Peyer's patch (tissue), 4 donors: ENCODE data around the gene PWWP2B.

ENCODE experiments used
- CTCF ChIP-seq, 6 experiments: fragments of 450-650 bp in 4 of 6; fragments of 200-600 bp in 2 of 6; sonication (generic) in 1 of 6; IDR thresholded peaks; one replicate each; pipeline ENCODE4 v1.5.1; 2017 to 2019; ENCODE audit warnings: antibody characterized with exemption in 6 of 6, mild to moderate bottlenecking in 3 of 6, moderate library complexity in 1 of 6
- POLR2A ChIP-seq, 2 donors: fragments of 450-650 bp; IDR thresholded peaks; one replicate each; pipeline ENCODE4 v1.5.1; 2017; ENCODE audit warnings: antibody characterized with exemption in 2 of 2, mild to moderate bottlenecking in 2 of 2, moderate library complexity in 2 of 2

GRCh38 chr10:132357286-132358058 lies 39.5 kb upstream of the PWWP2B start:
- TF ChIP-seq CTCF (IDR thresholded peaks at IDR 0.05), result no peak
- no peak for TF ChIP-seq POLR2A (IDR thresholded peaks at IDR 0.05)
